ENCODE measurements around the gene SUSD3.

SUSD3 gene

GRCh38 chr9:93085676-93086075 is 27.2 kb downstream of the SUSD3 start:
- no peak for TF ChIP-seq CTCF (conservative IDR thresholded peaks at IDR 0.05)
- no peak for TF ChIP-seq ZFX (IDR thresholded peaks at IDR 0.05)
- H3K27ac ChIP-seq = no peak overlapping the region

GRCh38 chr9:93086447-93087224 is 28.1 kb downstream of the SUSD3 start:
- no peak overlapping the region for H3K27ac ChIP-seq
- no peak for TF ChIP-seq ZFX (IDR thresholded peaks at IDR 0.05)
- no peak for TF ChIP-seq CTCF (conservative IDR thresholded peaks at IDR 0.05)

GRCh38 chr9:93087971-93088655 is 29.6 kb downstream of the SUSD3 start:
- no peak overlapping the region for H3K27ac ChIP-seq
- TF ChIP-seq CTCF (conservative IDR thresholded peaks at IDR 0.05) (no peak), ZFX (IDR thresholded peaks at IDR 0.05) (no peak)

GRCh38 chr9:93088656-93089015 is 30.1 kb downstream of the SUSD3 start:
- H3K27ac ChIP-seq = no peak overlapping the region
- no peak for TF ChIP-seq ZFX (IDR thresholded peaks at IDR 0.05)
- TF ChIP-seq CTCF (conservative IDR thresholded peaks at IDR 0.05) = no peak

GRCh38 chr9:93089024-93089423 is 30.5 kb downstream of the SUSD3 start:
- TF ChIP-seq CTCF (conservative IDR thresholded peaks at IDR 0.05) (no peak), ZFX (IDR thresholded peaks at IDR 0.05) (no peak)
- no peak overlapping the region for H3K27ac ChIP-seq

GRCh38 chr9:93089481-93089991 is 31.0 kb downstream of the SUSD3 start:
- TF ChIP-seq CTCF (conservative IDR thresholded peaks at IDR 0.05) = no peak
- no peak for TF ChIP-seq ZFX (IDR thresholded peaks at IDR 0.05)
- H3K27ac ChIP-seq = no peak overlapping the region

GRCh38 chr9:93090091-93090655 is 31.7 kb downstream of the SUSD3 start:
- no peak overlapping the region for H3K27ac ChIP-seq
- TF ChIP-seq CTCF (conservative IDR thresholded peaks at IDR 0.05) (no peak), ZFX (IDR thresholded peaks at IDR 0.05) (no peak)
